GM18505 (cell line): ENCODE results near the gene WFS1.

ENCODE experiments used
- ATAC-seq: cut with Tn5 transposase; IDR thresholded peaks from one replicate; pipeline ENCODE4 v1.9.1; 2021; ENCODE audit not compliant: unreplicated experiment
- POLR2A ChIP-seq: IDR thresholded peaks from 4 replicates; pipeline ENCODE4 v1.6.1; 2011; ENCODE audit warnings: borderline replicate concordance; ENCODE audit not compliant: insufficient read depth, insufficient read length; ENCODE audit errors: extremely low read depth

The WFS1 gene

DNA sequence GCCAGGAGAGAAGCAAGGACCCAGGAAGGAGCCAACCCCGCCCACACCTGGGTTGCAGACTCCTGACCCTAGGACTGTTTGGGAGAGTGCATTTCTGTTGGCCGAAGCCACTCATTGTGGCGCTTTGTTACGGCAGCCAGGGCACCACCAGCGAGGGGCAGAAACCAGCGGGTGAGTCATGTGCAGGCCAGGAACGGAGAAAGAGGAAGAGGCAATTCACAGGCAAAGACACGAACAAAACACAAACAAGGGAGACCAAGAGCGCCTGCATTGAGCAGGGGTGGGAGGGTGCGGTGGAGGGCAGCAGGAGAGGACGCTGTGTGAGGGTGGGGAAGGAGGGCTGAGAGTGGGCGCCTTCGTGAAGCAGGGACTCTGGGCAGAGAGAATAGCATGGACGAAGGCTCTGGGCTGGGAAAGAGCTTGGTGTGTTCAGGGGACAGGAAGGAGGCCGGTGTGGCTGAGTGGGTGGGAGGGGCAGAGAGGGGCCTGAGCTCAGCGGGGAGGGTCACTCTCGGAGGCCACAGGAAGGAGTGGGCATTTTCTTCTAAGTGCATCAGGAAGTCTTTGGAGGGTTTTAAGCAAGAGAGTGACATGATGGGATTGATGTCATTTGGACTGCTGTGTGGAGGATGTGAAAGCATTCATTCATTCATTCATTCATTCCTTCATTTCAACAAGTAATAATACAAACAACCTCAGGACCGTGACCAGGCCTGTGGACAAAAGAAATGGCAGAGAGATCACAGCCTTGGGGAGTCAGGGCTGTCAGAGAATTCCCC is 12.2 kb upstream of the WFS1 start:
- no peak for TF ChIP-seq POLR2A
- no peak for ATAC-seq

DNA sequence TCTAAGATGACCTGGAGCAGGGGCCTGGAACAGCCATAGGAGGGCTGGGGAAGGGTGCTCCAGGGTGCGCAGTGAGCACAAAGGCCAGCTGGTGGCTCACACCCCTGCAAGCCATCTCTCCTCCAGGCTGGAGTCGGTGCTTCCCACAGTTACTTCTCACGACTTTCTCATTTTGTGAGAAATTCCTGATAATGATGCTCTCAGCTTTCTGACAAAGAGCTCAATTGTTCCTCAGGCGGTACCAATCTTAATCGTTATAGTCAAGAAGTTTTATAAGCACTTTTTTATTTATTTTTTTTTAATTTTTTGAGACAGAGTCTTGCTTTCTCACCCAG is 11.7 kb upstream of the WFS1 start:
- no peak for ATAC-seq
- no peak for TF ChIP-seq POLR2A

DNA sequence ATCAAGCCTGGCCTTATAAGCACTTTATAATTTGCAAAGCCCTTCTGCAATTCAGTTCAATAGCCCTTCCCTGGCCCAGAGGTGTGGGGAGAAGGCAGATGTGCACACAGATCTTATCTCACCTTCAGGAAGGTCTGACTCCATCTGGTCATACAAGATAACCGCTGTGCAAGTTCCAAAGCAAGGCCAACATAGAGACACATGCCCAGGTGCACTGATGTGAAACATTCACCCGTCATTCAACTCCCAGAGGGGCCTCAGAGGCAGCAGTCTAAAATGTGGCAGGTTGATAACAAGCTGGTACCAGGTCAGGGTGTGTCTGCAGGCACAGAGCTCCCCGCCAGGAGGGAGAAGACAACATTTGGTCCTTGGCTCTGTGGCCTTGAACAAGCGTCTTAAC is 10.9 kb upstream of the WFS1 start:
- TF ChIP-seq POLR2A, result no peak
- peak; percentile 49 for ATAC-seq

DNA sequence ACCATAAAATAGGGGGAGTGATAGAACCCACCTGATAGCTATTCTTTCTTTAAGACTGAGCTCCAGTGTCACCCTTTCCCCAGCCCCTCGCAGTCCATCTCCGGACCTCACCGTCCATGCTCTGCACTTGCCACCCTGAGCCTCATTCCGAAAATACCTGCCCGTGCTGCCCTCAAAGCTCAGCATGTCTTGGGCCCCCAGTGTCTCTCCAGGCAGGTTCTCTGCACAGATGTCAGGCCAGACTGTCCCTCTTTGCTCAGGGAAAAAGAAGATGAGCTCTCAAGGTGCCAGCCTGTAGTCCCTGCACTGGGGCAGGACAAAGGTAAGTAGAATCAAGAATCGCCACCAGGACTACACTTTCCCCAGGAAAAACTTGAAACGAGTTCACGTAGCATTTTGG is 9.8 kb upstream of the WFS1 start:
- ATAC-seq, result no peak
- TF ChIP-seq POLR2A, result no peak

DNA sequence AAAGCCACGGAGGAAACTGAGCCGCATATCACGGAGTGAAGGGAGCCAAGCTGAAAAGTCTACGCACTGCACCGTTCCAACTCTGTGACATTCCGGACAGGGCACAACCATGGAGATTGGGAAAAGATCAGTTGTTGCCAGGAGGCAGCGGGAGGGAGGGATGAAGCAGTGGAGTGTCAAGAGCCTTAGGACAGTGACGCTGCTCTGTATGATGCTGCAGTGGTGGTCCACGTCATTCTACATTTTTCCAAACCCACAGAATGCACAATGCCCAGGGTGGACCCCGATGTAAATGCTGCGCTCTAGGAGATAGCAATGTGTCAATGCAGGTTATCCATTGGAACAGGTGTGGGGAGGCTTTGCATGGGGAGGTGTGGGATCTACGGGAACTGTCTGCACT is 7.5 kb upstream of the WFS1 start:
- TF ChIP-seq POLR2A, result no peak
- ATAC-seq, result no peak

DNA sequence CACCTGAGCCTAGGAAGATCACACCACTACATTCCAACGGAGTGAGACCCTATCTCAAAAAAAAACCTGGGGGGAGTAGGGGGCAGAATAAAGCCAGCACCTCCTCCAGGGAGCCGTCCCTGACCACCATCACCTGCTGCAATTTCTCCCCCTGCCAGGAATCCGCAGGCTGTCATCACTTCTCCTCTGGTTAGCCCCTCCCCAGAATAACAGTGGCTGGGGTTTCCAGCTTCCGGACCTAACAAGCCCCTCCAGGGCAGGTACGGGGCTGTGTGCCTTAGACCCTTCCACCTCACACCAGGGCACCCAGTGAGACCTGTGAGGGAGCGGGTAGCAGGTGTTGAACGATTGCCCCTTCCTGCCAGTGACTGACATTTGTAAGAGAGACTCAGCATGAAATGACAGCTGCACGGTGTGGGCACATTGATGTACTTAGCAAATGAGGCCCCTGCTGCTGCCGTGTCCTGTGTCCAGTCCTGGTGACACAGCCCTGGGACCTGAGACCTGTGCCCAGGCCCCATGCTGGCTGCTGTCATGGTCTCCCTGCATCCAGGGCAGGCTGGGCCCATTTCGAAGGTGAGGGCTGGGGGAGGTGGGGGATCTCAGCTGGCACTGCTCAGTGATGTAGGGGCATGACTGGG is 6.7 kb upstream of the WFS1 start:
- ATAC-seq, result no peak
- no peak for TF ChIP-seq POLR2A

DNA sequence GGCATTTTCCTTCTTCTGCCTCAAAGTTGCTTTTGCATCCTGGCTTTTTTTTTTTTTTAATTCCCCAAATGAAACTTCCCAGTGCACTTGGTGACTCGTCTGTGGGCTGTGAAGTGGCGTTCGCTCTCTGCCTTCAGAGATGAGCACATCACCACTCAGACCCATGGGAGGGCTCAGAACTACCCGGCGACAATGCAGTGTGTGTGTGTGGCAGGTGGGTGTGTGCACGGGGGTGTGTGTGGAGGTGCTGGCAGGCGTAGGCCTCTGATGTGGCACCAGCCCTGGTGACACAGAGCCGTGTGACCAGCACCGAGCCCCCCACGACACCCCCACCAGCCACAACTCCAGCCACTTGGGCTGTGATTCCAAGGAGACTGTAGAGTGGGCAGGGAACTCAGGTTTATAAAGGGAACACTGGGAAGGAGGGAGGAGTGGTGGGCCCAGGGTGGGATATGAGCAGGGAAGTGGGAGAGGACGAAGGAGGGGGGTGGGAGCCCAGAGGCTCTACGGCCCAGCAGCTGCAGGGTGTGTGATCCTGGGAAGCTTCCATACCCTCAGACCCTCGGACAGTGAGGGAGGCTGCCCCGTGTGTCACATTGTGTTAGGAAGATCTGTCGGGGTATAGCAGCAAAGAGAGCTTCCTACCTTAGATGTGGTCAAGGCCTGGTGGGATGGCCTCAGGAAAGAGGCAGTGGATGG is 6.0 kb upstream of the WFS1 start:
- no peak for TF ChIP-seq POLR2A

DNA sequence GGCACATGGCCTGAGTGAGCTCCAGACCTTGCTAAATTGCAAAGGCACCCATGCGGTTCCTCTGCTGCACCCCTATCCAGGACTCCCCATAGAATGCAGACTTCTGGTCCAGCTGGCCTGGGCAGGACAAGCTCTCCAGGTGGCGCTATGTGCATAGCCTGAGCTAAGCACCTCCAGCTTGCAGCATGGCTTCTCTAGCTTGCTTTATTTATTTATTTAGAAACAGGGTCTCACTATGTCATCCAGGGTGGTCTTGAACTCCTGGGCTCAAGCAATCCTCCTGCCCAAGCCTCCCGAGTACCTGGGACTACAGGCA is 5.5 kb upstream of the WFS1 start:
- no peak for TF ChIP-seq POLR2A
- no peak for ATAC-seq

More for the DNA sequence above, 6.0 kb upstream of the WFS1 start:
- ATAC-seq, result no peak

DNA sequence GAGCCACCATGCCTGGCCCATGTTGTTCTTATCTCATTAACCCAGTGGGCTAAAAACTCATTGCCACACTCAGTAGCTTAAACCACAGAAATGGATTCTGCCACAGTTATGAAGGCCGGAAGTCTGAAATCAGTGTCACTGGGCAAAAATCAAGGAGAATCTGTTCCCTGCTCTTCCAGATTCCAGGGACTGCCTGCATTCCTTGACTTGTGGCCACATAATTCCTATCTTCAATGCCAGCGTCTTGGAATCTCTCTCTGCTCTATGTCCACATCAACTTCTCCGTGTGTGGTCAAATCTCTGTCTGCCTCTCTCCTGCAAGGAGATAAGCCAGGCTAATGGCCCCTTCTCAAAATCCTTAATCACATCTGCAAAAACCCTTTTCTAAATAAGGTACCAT is 4.1 kb upstream of the WFS1 start:
- no peak for ATAC-seq
- no peak for TF ChIP-seq POLR2A

DNA sequence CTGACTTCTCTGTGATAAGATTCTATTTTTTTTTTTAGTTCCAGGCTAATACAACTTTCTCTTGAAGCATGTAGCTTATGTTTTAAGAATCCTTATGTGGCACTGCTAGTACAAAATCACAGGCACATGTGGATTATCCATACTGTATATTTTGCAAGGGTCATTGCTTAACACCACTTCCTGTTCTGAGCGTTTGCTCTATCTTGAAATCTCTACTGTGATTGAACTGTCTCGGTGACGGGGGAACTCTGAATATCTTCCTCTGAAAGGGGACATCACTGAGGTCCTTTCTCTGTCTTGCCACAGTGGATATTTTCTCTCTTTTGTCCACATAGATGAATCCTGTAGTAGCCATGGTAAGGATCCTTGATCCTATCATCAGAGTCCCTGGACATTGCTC is 2.1 kb upstream of the WFS1 start:
- TF ChIP-seq POLR2A, result no peak
- ATAC-seq, result no peak

DNA sequence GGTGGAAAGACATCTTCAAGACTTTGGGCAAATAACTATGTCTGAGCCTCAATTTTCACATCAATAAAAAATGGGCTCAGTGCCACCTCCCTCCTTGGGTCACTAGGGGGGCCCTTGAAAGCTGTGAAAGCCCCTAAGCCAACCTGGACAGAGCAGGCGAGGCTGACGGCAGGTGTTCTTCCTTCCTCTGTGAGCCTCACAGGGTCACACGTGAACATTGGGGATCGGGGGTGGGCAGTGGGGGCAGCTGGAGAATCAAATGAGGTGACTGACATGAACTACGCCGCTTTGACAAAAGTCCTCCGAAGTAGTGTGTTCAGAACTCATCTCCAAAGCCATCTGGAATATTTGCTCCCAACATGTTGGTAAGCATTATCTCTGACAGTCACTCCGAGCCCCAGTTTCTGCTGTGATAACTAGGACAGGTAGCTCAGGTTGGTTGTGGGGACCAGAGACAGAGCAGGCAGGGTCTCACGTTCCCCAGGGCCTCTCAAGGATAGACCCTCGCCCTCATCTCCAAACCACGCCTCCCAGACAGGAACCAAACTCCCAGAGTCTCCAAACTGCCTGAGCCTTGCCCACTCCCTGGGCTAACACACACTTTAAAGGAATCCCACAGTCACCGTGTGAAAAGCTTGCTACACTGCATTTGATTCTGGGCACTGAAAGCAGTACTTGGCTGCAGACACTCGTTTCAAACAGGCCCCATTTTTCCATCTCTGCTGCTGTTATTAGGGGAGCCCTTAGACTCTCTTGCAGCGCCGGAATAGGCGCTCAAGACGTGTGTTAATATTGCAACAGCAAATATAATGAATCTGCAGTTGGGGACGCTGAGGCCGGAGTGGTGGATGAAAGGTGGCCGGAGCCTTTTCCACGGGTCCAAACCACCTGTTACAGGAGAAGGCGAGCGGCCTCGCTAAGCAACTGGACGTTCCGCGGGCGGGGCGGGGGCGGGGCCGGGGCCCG is 717 bp upstream of the WFS1 start:
- TF ChIP-seq POLR2A, result no peak
- no peak for ATAC-seq

DNA sequence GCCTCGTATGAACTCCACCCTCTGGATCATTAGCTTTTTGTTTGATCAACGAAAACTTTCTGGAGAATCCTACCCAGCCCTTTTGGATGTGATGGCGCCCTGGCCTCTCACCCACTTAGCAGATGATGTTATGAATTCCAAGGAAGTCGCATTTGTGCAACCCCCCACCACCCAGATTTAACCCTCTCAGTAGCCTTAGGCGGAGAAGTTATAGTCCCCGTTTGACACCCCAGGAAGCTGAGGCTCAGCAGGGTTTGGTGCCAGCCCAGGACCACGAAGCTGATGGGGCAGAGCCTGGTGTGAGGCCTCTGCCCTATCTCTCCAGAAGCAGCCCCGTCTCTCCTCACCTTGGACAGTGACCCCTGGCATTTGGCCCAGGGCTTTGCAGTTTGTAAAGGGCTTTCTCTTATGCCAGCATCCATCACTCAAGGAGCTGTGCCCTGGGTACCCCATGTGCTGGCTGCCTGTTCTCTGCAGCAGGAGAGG is 1.0 kb downstream of the WFS1 start:
- ATAC-seq, result no peak
- no peak for TF ChIP-seq POLR2A

DNA sequence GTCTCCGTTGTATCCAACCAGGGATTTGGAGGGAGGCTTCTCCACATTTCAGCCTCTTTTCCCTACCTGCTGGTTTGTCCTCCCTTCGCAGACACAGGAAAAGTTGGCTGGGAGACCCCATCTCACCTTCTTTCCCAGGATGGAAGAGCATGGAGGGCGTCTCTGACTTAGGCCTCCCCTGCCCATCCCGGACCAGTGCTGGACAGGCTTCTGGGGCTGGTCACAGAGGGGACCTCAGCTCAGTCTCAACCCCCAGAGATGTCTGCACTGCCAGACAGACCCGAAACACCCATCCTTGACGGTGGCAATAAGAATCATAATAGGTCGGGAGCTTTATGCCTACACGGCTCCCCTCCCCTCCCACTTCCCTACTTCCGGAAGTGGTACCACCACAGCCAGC is 1.6 kb downstream of the WFS1 start:
- ATAC-seq, result no peak
- TF ChIP-seq POLR2A, result no peak
